GM18520 (cell line): ENCODE results near the gene CASP8.

Source experiments
- ATAC-seq: cut with Tn5 transposase; IDR thresholded peaks from one replicate; pipeline ENCODE4 v1.9.1; 2021; ENCODE audit not compliant: unreplicated experiment

CASP8 gene

DNA sequence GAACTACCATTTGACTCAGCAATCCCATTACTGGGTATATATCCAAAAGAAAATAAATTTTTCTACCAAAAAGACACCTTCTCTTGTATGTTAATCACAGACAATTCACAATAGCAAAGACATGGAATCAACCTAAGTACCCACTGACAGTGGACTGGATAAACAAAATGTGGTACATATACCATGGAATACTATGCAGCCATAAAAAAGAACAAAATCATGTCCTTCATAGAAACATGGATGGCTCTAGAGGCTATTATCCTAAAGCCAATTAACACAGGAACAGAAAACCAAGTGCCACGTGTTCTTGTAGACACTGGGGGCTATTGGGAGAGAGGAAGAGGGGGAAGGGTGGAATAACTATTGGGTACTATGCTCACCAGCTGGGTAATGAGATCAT is 69.1 kb downstream of the CASP8 start:
- no peak for ATAC-seq
